ENCODE data around the gene ACE.

Gene ACE

GRCh38 chr17:63519972-63520882, 43.4 kb downstream of the ACE start:
- in situ Hi-C loops (cut with HindIII; ENCODE audit: low pct_unique_long_range_greater_than_20kb, low sequenced_read_pairs): no loop called here
- no peak for TF ChIP-seq JUND (IDR thresholded peaks at IDR 0.05; ENCODE audit: low read depth)
- DNase-seq (ENCODE audit: low read depth in 1 of 2, low spot score in 1 of 2): no peak

- peak in 1 of 2 experiments; percentile 33 for DNase-seq (ENCODE audit: low read depth in 1 of 2, low spot score in 1 of 2)
- no peak for TF ChIP-seq JUND (IDR thresholded peaks at IDR 0.05; ENCODE audit: low read depth)
- in situ Hi-C loops (cut with HindIII; ENCODE audit: low pct_unique_long_range_greater_than_20kb, low sequenced_read_pairs): no loop called here
Measured at GRCh38 chr17:63523253-63523855, 46.5 kb downstream of the ACE start, which contains the start of gene KCNH6. KCNH6 (plus strand) TSS chr17:63523358; CDS start chr17:63523414, 56 bp downstream.

- no peak for TF ChIP-seq JUND (IDR thresholded peaks at IDR 0.05; ENCODE audit: low read depth)
- DNase-seq (ENCODE audit: low read depth in 1 of 2, low spot score in 1 of 2): no peak
- in situ Hi-C loops (cut with HindIII; ENCODE audit: low pct_unique_long_range_greater_than_20kb, low sequenced_read_pairs): no loop called here
Measured at GRCh38 chr17:63524051-63524450, 47.2 kb downstream of the ACE start.

GRCh38 chr17:63525190-63525946, 48.5 kb downstream of the ACE start:
- DNase-seq (ENCODE audit: low read depth in 1 of 2, low spot score in 1 of 2): peak in 1 of 2 experiments; percentile 39
- no peak for TF ChIP-seq JUND (IDR thresholded peaks at IDR 0.05; ENCODE audit: low read depth)
- in situ Hi-C loops (cut with HindIII; ENCODE audit: low pct_unique_long_range_greater_than_20kb, low sequenced_read_pairs): no loop called here

- no peak for DNase-seq (ENCODE audit: low read depth in 1 of 2, low spot score in 1 of 2)
- in situ Hi-C loops (cut with HindIII; ENCODE audit: low pct_unique_long_range_greater_than_20kb, low sequenced_read_pairs): no loop called here
- TF ChIP-seq JUND (IDR thresholded peaks at IDR 0.05; ENCODE audit: low read depth): no peak
Measured at GRCh38 chr17:63526861-63527260, 50.0 kb downstream of the ACE start.

DNA sequence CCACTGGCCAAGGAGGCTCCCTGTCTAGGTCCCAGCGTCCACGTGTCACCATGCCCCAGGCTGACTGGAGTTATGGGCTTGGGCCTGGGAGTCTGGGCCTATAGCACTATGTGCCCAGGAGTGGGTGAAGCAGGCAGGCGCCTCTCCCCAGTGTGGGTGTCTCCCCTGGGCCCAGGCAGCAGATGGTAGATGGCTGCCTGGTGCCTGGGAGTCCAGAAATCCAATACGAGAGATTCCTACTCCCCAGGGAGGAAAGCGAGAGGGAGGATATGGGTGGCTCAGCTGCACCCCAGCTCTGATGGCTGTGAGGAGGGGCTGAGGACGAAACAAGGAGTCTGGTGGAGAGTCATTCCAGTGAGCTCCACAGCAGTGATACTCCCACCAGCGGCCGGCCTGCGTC, 51.3 kb downstream of the ACE start:
- DNase-seq (ENCODE audit: low read depth in 1 of 2, low spot score in 1 of 2): no peak
- TF ChIP-seq JUND (IDR thresholded peaks at IDR 0.05; ENCODE audit: low read depth): no peak
- in situ Hi-C loops (cut with HindIII; ENCODE audit: low pct_unique_long_range_greater_than_20kb, low sequenced_read_pairs): no loop called here

- DNase-seq (ENCODE audit: low read depth in 1 of 2, low spot score in 1 of 2): no peak
- in situ Hi-C loops (cut with HindIII; ENCODE audit: low pct_unique_long_range_greater_than_20kb, low sequenced_read_pairs): no loop called here
- TF ChIP-seq JUND (IDR thresholded peaks at IDR 0.05; ENCODE audit: low read depth): no peak
Measured at GRCh38 chr17:63529711-63530556, 53.1 kb downstream of the ACE start.

DNA sequence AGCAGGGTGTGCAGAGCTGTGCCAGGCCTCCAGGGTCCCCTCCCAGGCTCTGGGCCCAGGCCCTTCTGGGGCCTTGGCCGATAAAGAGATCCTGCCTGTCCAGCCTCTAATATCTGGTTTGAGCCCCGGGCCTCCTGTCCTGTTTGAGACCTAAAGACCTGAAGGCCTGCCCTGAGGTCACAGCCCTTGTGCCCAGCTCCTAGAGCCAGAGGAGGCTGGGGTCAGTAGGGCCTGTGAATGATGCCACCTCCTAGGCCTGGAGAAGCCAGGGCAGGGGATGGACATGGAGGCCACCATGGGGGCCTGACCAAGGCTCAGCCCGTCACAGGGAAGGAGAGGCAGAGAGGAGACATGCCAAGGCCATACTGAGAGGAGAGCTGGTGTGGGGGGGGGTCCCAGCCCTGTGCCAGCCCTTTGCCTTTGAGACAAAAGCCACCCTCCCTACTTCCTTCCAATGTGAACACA, 53.7 kb downstream of the ACE start:
- TF ChIP-seq JUND (IDR thresholded peaks at IDR 0.05; ENCODE audit: low read depth): no peak
- no peak for DNase-seq (ENCODE audit: low read depth in 1 of 2, low spot score in 1 of 2)
- in situ Hi-C loops (cut with HindIII; ENCODE audit: low pct_unique_long_range_greater_than_20kb, low sequenced_read_pairs): no loop called here

- DNase-seq (ENCODE audit: low read depth in 1 of 2, low spot score in 1 of 2): no peak
Measured at GRCh38 chr17:63531022-63531965, 54.4 kb downstream of the ACE start.

DNA sequence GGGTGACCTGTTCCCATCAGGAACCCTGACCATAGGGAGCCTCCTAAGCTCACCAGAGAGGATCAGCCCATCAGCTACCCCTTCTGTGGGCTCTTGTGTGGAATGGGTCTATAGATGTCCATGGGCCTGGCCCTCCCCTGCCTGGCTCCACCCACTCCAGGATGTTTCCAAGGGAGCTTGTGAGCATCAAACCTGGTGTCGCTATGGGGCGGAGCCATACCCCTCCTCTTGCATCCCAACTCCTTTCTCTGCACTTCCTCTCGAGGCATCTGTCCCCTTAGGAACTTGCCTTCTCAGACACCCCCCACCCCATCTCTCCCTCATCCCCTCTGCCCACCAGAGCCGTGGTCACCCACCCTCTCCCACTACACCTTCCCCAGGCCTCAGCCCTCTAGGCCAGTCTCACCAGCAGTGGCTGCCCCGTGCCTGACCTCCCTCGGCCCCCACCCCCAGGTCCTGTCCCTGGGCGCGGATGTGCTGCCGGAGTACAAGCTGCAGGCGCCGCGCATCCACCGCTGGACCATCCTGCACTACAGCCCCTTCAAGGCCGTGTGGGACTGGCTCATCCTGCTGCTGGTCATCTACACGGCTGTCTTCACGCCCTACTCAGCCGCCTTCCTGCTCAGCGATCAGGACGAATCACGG, 56.7 kb downstream of the ACE start:
- in situ Hi-C loops (cut with HindIII; ENCODE audit: low pct_unique_long_range_greater_than_20kb, low sequenced_read_pairs): no loop called here
- no peak for TF ChIP-seq JUND (IDR thresholded peaks at IDR 0.05; ENCODE audit: low read depth)
- no peak for DNase-seq (ENCODE audit: low read depth in 1 of 2, low spot score in 1 of 2)

More at GRCh38 chr17:63531022-63531965, 54.4 kb downstream of the ACE start:
- TF ChIP-seq JUND (IDR thresholded peaks at IDR 0.05; ENCODE audit: low read depth): no peak
- in situ Hi-C loops (cut with HindIII; ENCODE audit: low pct_unique_long_range_greater_than_20kb, low sequenced_read_pairs): no loop called here
